Endothelial cell of umbilical vein (primary cell): Measurements from ENCODE around the gene CTAGE9. TPM values are rescaled to one million over a fixed set of nuclear protein-coding genes. Genes with fewer than 3 reads are reported as not detected.

ENCODE experiments used
- BruUV-seq: library from RNA; stranded (reverse); fragments of 400-500 nt; replicated peaks from 2 replicates; lab custom pipeline; 2021; lab: Mats Ljungman, UMichigan
- CTCF ChIA-PET: fragments of 300-600, 350-600 bp; sonication (Branson Sonifier 250); formaldehyde crosslinking; loops from one replicate; lab custom pipeline; 2021; ENCODE audit warnings: antibody characterized with exemption, inconsistent platforms; lab: Charles Lee
- POLR2A ChIA-PET: fragments of 300-600, 350-600 bp; sonication (Branson Sonifier 250); formaldehyde crosslinking; loops from one replicate; lab custom pipeline; 2021; ENCODE audit warnings: antibody characterized with exemption, inconsistent platforms; lab: Charles Lee
- DNase-seq: peaks from one replicate; pipeline ENCODE4 v3.0.0-alpha.2; 2011; ENCODE audit warnings: low read depth, low spot score
- FAIRE-seq: peaks from 2 replicates; lab custom pipeline; 2011; peaks lifted over from hg19 to GRCh38; lab: Jason Lieb, UNC
- H2AFZ ChIP-seq: 2 replicates; pipeline ENCODE4 v1.6.0; 2012; ENCODE audit warnings: low read depth, low read length, control low read depth, inconsistent platforms
- H3K27ac ChIP-seq: 2 replicates; pipeline ENCODE4 v1.5.1; 2011; ENCODE audit warnings: low read depth, mild to moderate bottlenecking, control low read depth, low read length, moderate library complexity; ENCODE audit not compliant: insufficient read depth
- H3K27me3 ChIP-seq, 2 experiments: 2 replicates each; pipeline versions ENCODE4 v1.6.0 to v1.6.1; 2011; ENCODE audit warnings: low read length in 2 of 2, mixed read lengths in 1 of 2; ENCODE audit not compliant: control insufficient read depth in 2 of 2, insufficient read depth in 2 of 2
- H3K36me3 ChIP-seq, 2 experiments: 2 replicates in 1 of 2; 3 replicates in 1 of 2; pipeline ENCODE4 v1.5.1; 2011; ENCODE audit warnings: low read length in 2 of 2, mild to moderate bottlenecking in 1 of 2, moderate library complexity in 1 of 2; ENCODE audit not compliant: control insufficient read depth in 2 of 2, insufficient read depth in 2 of 2; ENCODE audit errors: extremely low read depth in 1 of 2
- H3K4me1 ChIP-seq: 3 replicates; pipeline ENCODE4 v1.5.1; 2011; ENCODE audit warnings: mild to moderate bottlenecking, low read length; ENCODE audit not compliant: control insufficient read depth, insufficient read depth; ENCODE audit errors: extremely low read depth
- H3K4me2 ChIP-seq: 2 replicates; pipeline ENCODE4 v1.6.1; 2011; ENCODE audit warnings: low read length, control low read depth, mixed read lengths; ENCODE audit not compliant: insufficient read depth
- H3K4me3 ChIP-seq, 3 experiments: fragments of 200-600 bp in 1 of 3; sonication (generic), shearing (Covaris generic) in 1 of 3; replicated peaks in 1 of 3; 2 replicates each; pipeline ENCODE4 v1.5.1; 2011 to 2016; ENCODE audit warnings: control low read depth in 3 of 3, low read length in 3 of 3, mild to moderate bottlenecking in 2 of 3, inconsistent platforms in 1 of 3, low read depth in 1 of 3, moderate library complexity in 1 of 3; ENCODE audit not compliant: insufficient read depth in 1 of 3
- H3K79me2 ChIP-seq: 2 replicates; pipeline ENCODE4 v1.6.0; 2012; ENCODE audit warnings: low read length, inconsistent platforms; ENCODE audit not compliant: control insufficient read depth, insufficient read depth
- H3K9ac ChIP-seq: replicated peaks from 2 replicates; pipeline ENCODE3; 2011; ENCODE audit warnings: low read length, control low read depth; ENCODE audit not compliant: insufficient read depth; ENCODE audit errors: extremely low read depth
- H3K9me1 ChIP-seq: replicated peaks from 3 replicates; pipeline ENCODE4 v1.6.0; 2011; ENCODE audit warnings: mild to moderate bottlenecking, low read length; ENCODE audit not compliant: control insufficient read depth, insufficient read depth; ENCODE audit errors: extremely low read depth
- H3K9me3 ChIP-seq: replicated peaks from 2 replicates; pipeline ENCODE4 v1.5.1; 2012; ENCODE audit warnings: low read length, inconsistent platforms; ENCODE audit not compliant: control insufficient read depth, insufficient read depth
- H4K20me1 ChIP-seq: replicated peaks from 2 replicates; pipeline ENCODE3; 2011; ENCODE audit warnings: mild to moderate bottlenecking, low read length; ENCODE audit not compliant: control insufficient read depth, insufficient read depth; ENCODE audit errors: extremely low read depth
- CTCF ChIP-seq, 2 donors: IDR thresholded peaks; 1 replicate in 1 of 2; 2 replicates in 1 of 2; pipeline ENCODE4 v1.5.1; 2011; ENCODE audit warnings: low read length in 2 of 2, mild to moderate bottlenecking in 2 of 2, moderate library complexity in 2 of 2, control low read depth in 1 of 2, inconsistent platforms in 1 of 2, low read depth in 1 of 2; ENCODE audit not compliant: insufficient read depth in 1 of 2; ENCODE audit errors: extremely low read depth in 1 of 2
- EZH2 ChIP-seq: IDR thresholded peaks from 2 replicates; pipeline ENCODE4 v1.6.1; 2012; ENCODE audit warnings: borderline replicate concordance, low read depth, mild to moderate bottlenecking, moderate library complexity, low read length, inconsistent platforms; ENCODE audit not compliant: severe bottlenecking
- FOS ChIP-seq: IDR thresholded peaks from 2 replicates; pipeline ENCODE4 v1.6.1; 2011; ENCODE audit warnings: mild to moderate bottlenecking, low read length, moderate library complexity, borderline replicate concordance; ENCODE audit not compliant: insufficient read depth
- GATA2 ChIP-seq: IDR thresholded peaks from 2 replicates; pipeline ENCODE4 v1.7.0; 2011; ENCODE audit warnings: low read depth, mild to moderate bottlenecking, moderate library complexity, mixed read lengths, low read length; ENCODE audit not compliant: insufficient read length, insufficient read depth
- JUN ChIP-seq: IDR thresholded peaks from 2 replicates; pipeline ENCODE4 v1.6.1; 2011; ENCODE audit warnings: borderline replicate concordance, low read depth; ENCODE audit not compliant: insufficient read length, insufficient read depth
- MAX ChIP-seq: IDR thresholded peaks from 2 replicates; pipeline ENCODE4 v1.6.1; 2011; ENCODE audit not compliant: insufficient read depth, insufficient read length
- MYC ChIP-seq: IDR thresholded peaks from one replicate; pipeline ENCODE4 v1.6.1; 2011; ENCODE audit warnings: mild to moderate bottlenecking, low read depth, low read length
- POLR2A ChIP-seq: IDR thresholded peaks from 2 replicates; pipeline ENCODE4 v1.6.1; 2012; ENCODE audit warnings: low read depth, mild to moderate bottlenecking, control low read depth, low read length
- POLR2AphosphoS5 ChIP-seq: IDR thresholded peaks from 2 replicates; pipeline ENCODE4 v1.6.1; 2012; ENCODE audit warnings: low read depth, mild to moderate bottlenecking, control low read depth, low read length, moderate library complexity; ENCODE audit not compliant: insufficient read depth
- dilution Hi-C: fragments of 300-500 bp; cut with MboI; formaldehyde crosslinking; loops from one replicate; pipeline ENCODE4 v1.15.0; 2019; ENCODE audit warnings: low sequenced_read_pairs; ENCODE audit not compliant: extremely low pct_ligation_motif_present
- intact Hi-C: fragments of 100-400 bp; cut with micrococcal nuclease; formaldehyde crosslinking; loops from one replicate; pipeline ENCODE4 v1.10.0; 2022
- polyA plus RNA-seq, 4 experiments: library from polyadenylated mRNA; depleted of rRNA in 3 of 4; stranded (reverse) in 3 of 4; unstranded in 1 of 4; fragments of >200 nt; gene quantifications; 2 replicates each; pipeline versions ENCODE4 v1.2.1 to v1.2.3, GENCODE V29; 2011 to 2012; ENCODE audit warnings: missing spikeins in 1 of 4
- total RNA-seq: library from RNA; stranded (reverse); gene quantifications from 2 replicates; pipeline ENCODE4 v1.2.3, GENCODE V29; 2021

Gene CTAGE9
- total and polyA plus RNA-seq, 2 donors (not counting 3 experiments of a cell fraction or from before 2014, with no cell fraction given) = not detected

DNA sequence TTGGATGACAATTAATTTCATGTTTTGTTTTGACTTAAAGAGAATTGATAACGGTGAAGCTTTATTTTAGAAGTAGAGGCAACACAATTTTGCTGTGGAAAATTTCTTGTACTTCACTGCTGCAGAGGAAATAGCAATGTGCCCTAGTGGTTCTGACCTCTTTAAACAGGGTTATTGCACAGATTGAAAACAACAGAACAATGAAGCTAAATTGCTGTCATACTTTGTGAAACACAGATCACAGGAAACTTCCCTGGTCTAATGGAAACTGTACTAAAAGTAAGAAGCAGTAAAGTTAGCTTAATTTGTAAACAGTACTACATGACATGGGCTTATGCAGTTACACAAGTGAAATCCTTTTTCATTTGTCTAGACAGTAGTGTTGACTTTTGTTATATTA is 40.9 kb downstream of the CTAGE9 start:
- peak; percentile 90 for DNase-seq
- H2AFZ ChIP-seq = no peak overlapping the region
- ChIA-PET CTCF (interaction anchor here (0.8 to 1.2 kb wide), 3 partner anchors 13 to 25 kb away, joined by 3 to 6 read pairs (median 4); no protein-coding TSS in a partner anchor), POLR2A (no interaction called here)
- no peaks in the 10 kb centered on the region for H3K4me1 ChIP-seq
- no TSS peak for BruUV-seq
- no peaks in the 10 kb centered on the region for H3K79me2 ChIP-seq
- no peak overlapping the region for H3K4me2 ChIP-seq
- intact Hi-C loops = loop anchor here (1.0 kb wide), 1 partner anchor 10 kb away; no protein-coding TSS in a partner anchor
- H3K9me3 ChIP-seq = no peaks in the 10 kb centered on the region
- no peak overlapping the region for H3K4me3 ChIP-seq
- H3K9ac ChIP-seq = no peak overlapping the region
- dilution Hi-C loops = no loop called here
- H4K20me1 ChIP-seq = no peaks in the 10 kb centered on the region
- no peaks in the 10 kb centered on the region for H3K36me3 ChIP-seq
- no peaks in the 10 kb centered on the region for H3K27me3 ChIP-seq
- TF ChIP-seq FOS (no peak), JUN (no peak), CTCF (IDR thresholded peaks at IDR 0.05; ENCODE audit: extremely low read depth in 1 of 2, insufficient read depth in 1 of 2, low read depth in 1 of 2, low read length in 2 of 2) (no peak), EZH2 (no peak), GATA2 (no peak), POLR2A (no peak), MYC (no peak), MAX (no peak), POLR2AphosphoS5 (no peak)
- no peaks in the 10 kb centered on the region for H3K9me1 ChIP-seq
- FAIRE-seq = peak; percentile 65
- no peak overlapping the region for H3K27ac ChIP-seq
